Measurements from ENCODE around the gene VSIG10L. TPM values are rescaled to one million over a fixed set of nuclear protein-coding genes. Genes with fewer than 3 reads are reported as not detected.

VSIG10L gene
- polyA plus RNA-seq, 2 of the 4 experiments (the other 2 are of a cell fraction): 6.7 to 9.2 TPM

GRCh38 chr19:51366389-51367254 lies 24.7 kb upstream of the VSIG10L start:
- peak; percentile 69 to 80 for ATAC-seq
- Histone ChIP-seq H3K9me3 (no peaks in the 10 kb centered on the region), H3K27ac (peak overlapping the region; percentile 87 to 96), H3K4me3 (peak overlapping the region; percentile 61), H3K4me1 (peaks cover 45% of the 10 kb centered on the region), H3K4me2 (peak overlapping the region; percentile 90)
- ChIA-PET CTCF (interaction anchor here (1.0 to 5.6 kb wide), 6 partner anchors 15 to 55 kb away, joined by 3 to 46 read pairs (median 6); partner anchors contain the start of gene VSIG10L), POLR2A (interaction anchor here (1.0 to 4.8 kb wide), 4 partner anchors 25 to 29 kb away, joined by 7 to 59 read pairs (median 33); partner anchors contain the start of gene VSIG10L)
- FAIRE-seq: no peak
- peak; percentile 99 for DNase-seq (ENCODE audit: low read depth in 1 of 2, low spot score in 1 of 2)
- under 1% methylated on average over 42 of the region's 54 CpGs for WGBS (ENCODE audit: missing lambda C conversion rate)
- TF ChIP-seq FOSB (CRISPR knock-in tag; IDR thresholded peaks at IDR 0.05) (0 out of 2 replicates have a peak, but pooled peaks have one; percentile 44), ESRRA (IDR thresholded peaks at IDR 0.05; ENCODE audit: borderline replicate concordance, low read length) (no peak), GATA3 (IDR thresholded peaks at IDR 0.05; ENCODE audit: borderline replicate concordance) (no peak), ZNF302 (CRISPR knock-in tag; IDR thresholded peaks at IDR 0.05) (no peak), EHMT2 (IDR thresholded peaks at IDR 0.05; ENCODE audit: low read depth) (no peak), CHD2 (IDR thresholded peaks at IDR 0.05; ENCODE audit: low read length, partially characterized antibody) (peak; percentile 24), MAX (IDR thresholded peaks at IDR 0.05) (peak; percentile 73), HOXB13 (CRISPR knock-in tag; IDR thresholded peaks at IDR 0.05; ENCODE audit: low read depth) (no peak), KDM1A (IDR thresholded peaks at IDR 0.05; ENCODE audit: low read depth) (no peak), CBX2 (IDR thresholded peaks at IDR 0.05; ENCODE audit: borderline replicate concordance, low read depth) (no peak), POLR2A (IDR thresholded peaks at IDR 0.05; ENCODE audit: low read length) (peak; percentile 54), USF2 (IDR thresholded peaks at IDR 0.05) (no peak), E2F6 (IDR thresholded peaks at IDR 0.05; ENCODE audit: borderline replicate concordance, low read depth) (peak; percentile 80; the same call in 1 of the 2 replicates), TP53 (CRISPR knock-in tag; IDR thresholded peaks at IDR 0.05) (no peak), FOXS1 (CRISPR knock-in tag; IDR thresholded peaks at IDR 0.05) (no peak), MAFK (IDR thresholded peaks at IDR 0.05; ENCODE audit: partially characterized antibody) (no peak), REST (IDR thresholded peaks at IDR 0.05) (peak; percentile 14; the same call in 1 of the 2 replicates), ATOH8 (CRISPR knock-in tag; IDR thresholded peaks at IDR 0.05; ENCODE audit: low read depth) (no peak), SREBF2 (IDR thresholded peaks at IDR 0.05) (no peak), HEYL (CRISPR knock-in tag; IDR thresholded peaks at IDR 0.05) (no peak), HOXA7 (CRISPR knock-in tag; IDR thresholded peaks at IDR 0.05) (peak; percentile 59; the same call in 1 of the 2 replicates), CEBPB (IDR thresholded peaks at IDR 0.05) (no peak), EP300 (IDR thresholded peaks at IDR 0.05) (no peak)
- TF ChIP-seq, protein P1, sequence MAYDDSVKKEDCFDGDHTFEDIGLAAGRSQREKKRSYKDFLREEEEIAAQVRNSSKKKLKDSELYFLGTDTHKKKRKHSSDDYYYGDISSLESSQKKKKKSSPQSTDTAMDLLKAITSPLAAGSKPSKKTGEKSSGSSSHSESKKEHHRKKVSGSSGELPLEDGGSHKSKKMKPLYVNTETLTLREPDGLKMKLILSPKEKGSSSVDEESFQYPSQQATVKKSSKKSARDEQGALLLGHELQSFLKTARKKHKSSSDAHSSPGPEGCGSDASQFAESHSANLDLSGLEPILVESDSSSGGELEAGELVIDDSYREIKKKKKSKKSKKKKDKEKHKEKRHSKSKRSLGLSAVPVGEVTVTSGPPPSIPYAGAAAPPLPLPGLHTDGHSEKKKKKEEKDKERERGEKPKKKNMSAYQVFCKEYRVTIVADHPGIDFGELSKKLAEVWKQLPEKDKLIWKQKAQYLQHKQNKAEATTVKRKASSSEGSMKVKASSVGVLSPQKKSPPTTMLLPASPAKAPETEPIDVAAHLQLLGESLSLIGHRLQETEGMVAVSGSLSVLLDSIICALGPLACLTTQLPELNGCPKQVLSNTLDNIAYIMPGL (CRISPR knock-in tag; IDR thresholded peaks at IDR 0.05; ENCODE audit: borderline replicate concordance): no peak
- TF ChIP-seq, protein P2, sequence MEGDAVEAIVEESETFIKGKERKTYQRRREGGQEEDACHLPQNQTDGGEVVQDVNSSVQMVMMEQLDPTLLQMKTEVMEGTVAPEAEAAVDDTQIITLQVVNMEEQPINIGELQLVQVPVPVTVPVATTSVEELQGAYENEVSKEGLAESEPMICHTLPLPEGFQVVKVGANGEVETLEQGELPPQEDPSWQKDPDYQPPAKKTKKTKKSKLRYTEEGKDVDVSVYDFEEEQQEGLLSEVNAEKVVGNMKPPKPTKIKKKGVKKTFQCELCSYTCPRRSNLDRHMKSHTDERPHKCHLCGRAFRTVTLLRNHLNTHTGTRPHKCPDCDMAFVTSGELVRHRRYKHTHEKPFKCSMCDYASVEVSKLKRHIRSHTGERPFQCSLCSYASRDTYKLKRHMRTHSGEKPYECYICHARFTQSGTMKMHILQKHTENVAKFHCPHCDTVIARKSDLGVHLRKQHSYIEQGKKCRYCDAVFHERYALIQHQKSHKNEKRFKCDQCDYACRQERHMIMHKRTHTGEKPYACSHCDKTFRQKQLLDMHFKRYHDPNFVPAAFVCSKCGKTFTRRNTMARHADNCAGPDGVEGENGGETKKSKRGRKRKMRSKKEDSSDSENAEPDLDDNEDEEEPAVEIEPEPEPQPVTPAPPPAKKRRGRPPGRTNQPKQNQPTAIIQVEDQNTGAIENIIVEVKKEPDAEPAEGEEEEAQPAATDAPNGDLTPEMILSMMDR (IDR thresholded peaks at IDR 0.05): no peak
- TF ChIP-seq, protein P3, sequence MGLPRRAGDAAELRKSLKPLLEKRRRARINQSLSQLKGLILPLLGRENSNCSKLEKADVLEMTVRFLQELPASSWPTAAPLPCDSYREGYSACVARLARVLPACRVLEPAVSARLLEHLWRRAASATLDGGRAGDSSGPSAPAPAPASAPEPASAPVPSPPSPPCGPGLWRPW (IDR thresholded peaks at IDR 0.05): no peak
- TF ChIP-seq, protein P4, sequence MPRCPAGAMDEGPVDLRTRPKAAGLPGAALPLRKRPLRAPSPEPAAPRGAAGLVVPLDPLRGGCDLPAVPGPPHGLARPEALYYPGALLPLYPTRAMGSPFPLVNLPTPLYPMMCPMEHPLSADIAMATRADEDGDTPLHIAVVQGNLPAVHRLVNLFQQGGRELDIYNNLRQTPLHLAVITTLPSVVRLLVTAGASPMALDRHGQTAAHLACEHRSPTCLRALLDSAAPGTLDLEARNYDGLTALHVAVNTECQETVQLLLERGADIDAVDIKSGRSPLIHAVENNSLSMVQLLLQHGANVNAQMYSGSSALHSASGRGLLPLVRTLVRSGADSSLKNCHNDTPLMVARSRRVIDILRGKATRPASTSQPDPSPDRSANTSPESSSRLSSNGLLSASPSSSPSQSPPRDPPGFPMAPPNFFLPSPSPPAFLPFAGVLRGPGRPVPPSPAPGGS (IDR thresholded peaks at IDR 0.05): peak; percentile 23; the same call in 1 of the 3 replicates
